HG03135 (cell line): ENCODE data around the gene TSPAN1.
"Not testable (repeated sequence)": the region's sequence is repeated elsewhere in the genome, so short reads cannot be mapped to it uniquely, and the experiment has no call there.

Experiments
- ATAC-seq: cut with Tn5 transposase; IDR thresholded peaks from one replicate; pipeline ENCODE4 v1.9.1; 2021; ENCODE audit warnings: mild to moderate bottlenecking, moderate library complexity; ENCODE audit not compliant: unreplicated experiment

Gene TSPAN1

GRCh38 chr1:46215504-46215903 is 40.6 kb downstream of the TSPAN1 start:
- no peak for ATAC-seq

- ATAC-seq: no peak
These were observed 43.6 kb downstream of the TSPAN1 start for GRCh38 chr1:46218443-46218842.

GRCh38 chr1:46219551-46220520 is 44.9 kb downstream of the TSPAN1 start:
- ATAC-seq: no peak

GRCh38 chr1:46220808-46221207 is 45.9 kb downstream of the TSPAN1 start:
- ATAC-seq: no peak

GRCh38 chr1:46221749-46222148 is 46.9 kb downstream of the TSPAN1 start:
- no peak for ATAC-seq

- ATAC-seq: not testable (repeated sequence)
These were observed 48.2 kb downstream of the TSPAN1 start for GRCh38 chr1:46223055-46223454.

- ATAC-seq: no peak
These were observed 48.6 kb downstream of the TSPAN1 start for GRCh38 chr1:46223472-46223943.

- no peak for ATAC-seq
These were observed 50.1 kb downstream of the TSPAN1 start for GRCh38 chr1:46224966-46225365.

GRCh38 chr1:46231231-46231630 is 56.3 kb downstream of the TSPAN1 start:
- ATAC-seq: not testable (repeated sequence)
